ENCODE data around the gene APBB1IP.

Gene APBB1IP

GRCh38 chr10:26441491-26442214, 3.5 kb downstream of the APBB1IP start:
- no peak for DNase-seq (ENCODE audit: low read depth, low spot score)
- Histone ChIP-seq H3K27ac (ENCODE audit: low read length) (no peak overlapping the region), H3K9me3 (ENCODE audit: control insufficient read depth, insufficient read depth, low read length) (no peaks in the 10 kb centered on the region), H3K4me3 (ENCODE audit: low read length) (no peak overlapping the region), H3K27me3 (ENCODE audit: control insufficient read depth, insufficient read depth, low read length) (peaks cover 9% of the 10 kb centered on the region), H3K36me3 (ENCODE audit: control insufficient read depth, insufficient read depth, low read length) (no peaks in the 10 kb centered on the region), H3K4me1 (ENCODE audit: control insufficient read depth, insufficient read depth, low read length) (no peaks in the 10 kb centered on the region)
- WGBS (ENCODE audit: insufficient coverage, insufficient read length): no CpG with 5 or more reads among the region's 7 CpGs

- Histone ChIP-seq H3K9me3 (ENCODE audit: control insufficient read depth, insufficient read depth, low read length) (no peaks in the 10 kb centered on the region), H3K27me3 (ENCODE audit: control insufficient read depth, insufficient read depth, low read length) (no peaks in the 10 kb centered on the region), H3K4me1 (ENCODE audit: control insufficient read depth, insufficient read depth, low read length) (no peaks in the 10 kb centered on the region), H3K4me3 (ENCODE audit: low read length) (no peak overlapping the region), H3K27ac (ENCODE audit: low read length) (no peak overlapping the region), H3K36me3 (ENCODE audit: control insufficient read depth, insufficient read depth, low read length) (no peaks in the 10 kb centered on the region)
- no CpG with 5 or more reads among the region's 8 CpGs for WGBS (ENCODE audit: insufficient coverage, insufficient read length)
- no peak for DNase-seq (ENCODE audit: low read depth, low spot score)
Observed at GRCh38 chr10:26445411-26446031, 7.4 kb downstream of the APBB1IP start.

- H3K4me1 ChIP-seq (ENCODE audit: control insufficient read depth, insufficient read depth, low read length): no peaks in the 10 kb centered on the region
- no peak overlapping the region for H3K27ac ChIP-seq (ENCODE audit: low read length)
Observed at GRCh38 chr10:26446258-26446657, 8.1 kb downstream of the APBB1IP start.

GRCh38 chr10:26448292-26448691, 10.2 kb downstream of the APBB1IP start:
- Histone ChIP-seq H3K4me3 (ENCODE audit: low read length) (no peak overlapping the region), H3K4me1 (ENCODE audit: control insufficient read depth, insufficient read depth, low read length) (no peaks in the 10 kb centered on the region), H3K27ac (ENCODE audit: low read length) (no peak overlapping the region), H3K27me3 (ENCODE audit: control insufficient read depth, insufficient read depth, low read length) (no peaks in the 10 kb centered on the region), H3K36me3 (ENCODE audit: control insufficient read depth, insufficient read depth, low read length) (no peaks in the 10 kb centered on the region), H3K9me3 (ENCODE audit: control insufficient read depth, insufficient read depth, low read length) (no peaks in the 10 kb centered on the region)
- DNase-seq (ENCODE audit: low read depth, low spot score): no peak

More at GRCh38 chr10:26446258-26446657, 8.1 kb downstream of the APBB1IP start:
- DNase-seq (ENCODE audit: low read depth, low spot score): no peak
- Histone ChIP-seq H3K36me3 (ENCODE audit: control insufficient read depth, insufficient read depth, low read length) (no peaks in the 10 kb centered on the region), H3K4me3 (ENCODE audit: low read length) (no peak overlapping the region), H3K9me3 (ENCODE audit: control insufficient read depth, insufficient read depth, low read length) (no peaks in the 10 kb centered on the region), H3K27me3 (ENCODE audit: control insufficient read depth, insufficient read depth, low read length) (no peaks in the 10 kb centered on the region)
- no CpG with 5 or more reads among the region's 5 CpGs for WGBS (ENCODE audit: insufficient coverage, insufficient read length)

GRCh38 chr10:26448706-26449435, 10.7 kb downstream of the APBB1IP start:
- Histone ChIP-seq H3K9me3 (ENCODE audit: control insufficient read depth, insufficient read depth, low read length) (no peaks in the 10 kb centered on the region), H3K27me3 (ENCODE audit: control insufficient read depth, insufficient read depth, low read length) (no peaks in the 10 kb centered on the region), H3K4me3 (ENCODE audit: low read length) (no peak overlapping the region), H3K36me3 (ENCODE audit: control insufficient read depth, insufficient read depth, low read length) (no peaks in the 10 kb centered on the region), H3K4me1 (ENCODE audit: control insufficient read depth, insufficient read depth, low read length) (no peaks in the 10 kb centered on the region), H3K27ac (ENCODE audit: low read length) (no peak overlapping the region)
- no peak for DNase-seq (ENCODE audit: low read depth, low spot score)
- no CpG with 5 or more reads among the region's 8 CpGs for WGBS (ENCODE audit: insufficient coverage, insufficient read length)

- Histone ChIP-seq H3K36me3 (ENCODE audit: control insufficient read depth, insufficient read depth, low read length) (no peaks in the 10 kb centered on the region), H3K4me3 (ENCODE audit: low read length) (no peak overlapping the region), H3K27ac (ENCODE audit: low read length) (no peak overlapping the region), H3K9me3 (ENCODE audit: control insufficient read depth, insufficient read depth, low read length) (no peaks in the 10 kb centered on the region), H3K4me1 (ENCODE audit: control insufficient read depth, insufficient read depth, low read length) (no peaks in the 10 kb centered on the region), H3K27me3 (ENCODE audit: control insufficient read depth, insufficient read depth, low read length) (no peaks in the 10 kb centered on the region)
- WGBS (ENCODE audit: insufficient coverage, insufficient read length): no CpG with 5 or more reads among the region's 3 CpGs
- no peak for DNase-seq (ENCODE audit: low read depth, low spot score)
Observed at GRCh38 chr10:26449726-26450125, 11.6 kb downstream of the APBB1IP start.

- DNase-seq (ENCODE audit: low read depth, low spot score): no peak
- no peak overlapping the region for H3K4me3 ChIP-seq (ENCODE audit: low read length)
- no peaks in the 10 kb centered on the region for H3K4me1 ChIP-seq (ENCODE audit: control insufficient read depth, insufficient read depth, low read length)
- no peaks in the 10 kb centered on the region for H3K27me3 ChIP-seq (ENCODE audit: control insufficient read depth, insufficient read depth, low read length)
- H3K27ac ChIP-seq (ENCODE audit: low read length): no peak overlapping the region
- no peaks in the 10 kb centered on the region for H3K36me3 ChIP-seq (ENCODE audit: control insufficient read depth, insufficient read depth, low read length)
- no peaks in the 10 kb centered on the region for H3K9me3 ChIP-seq (ENCODE audit: control insufficient read depth, insufficient read depth, low read length)
- WGBS (ENCODE audit: insufficient coverage, insufficient read length): no CpG with 5 or more reads among the region's 4 CpGs
Observed at GRCh38 chr10:26451903-26452302, 13.8 kb downstream of the APBB1IP start.

- no CpG with 5 or more reads among the region's 2 CpGs for WGBS (ENCODE audit: insufficient coverage, insufficient read length)
- no peak overlapping the region for H3K4me3 ChIP-seq (ENCODE audit: low read length)
- H3K27ac ChIP-seq (ENCODE audit: low read length): no peak overlapping the region
- no peak for DNase-seq (ENCODE audit: low read depth, low spot score)
- no peaks in the 10 kb centered on the region for H3K4me1 ChIP-seq (ENCODE audit: control insufficient read depth, insufficient read depth, low read length)
- no peaks in the 10 kb centered on the region for H3K27me3 ChIP-seq (ENCODE audit: control insufficient read depth, insufficient read depth, low read length)
- H3K36me3 ChIP-seq (ENCODE audit: control insufficient read depth, insufficient read depth, low read length): no peaks in the 10 kb centered on the region
- H3K9me3 ChIP-seq (ENCODE audit: control insufficient read depth, insufficient read depth, low read length): no peaks in the 10 kb centered on the region
Observed at GRCh38 chr10:26453850-26454249, 15.7 kb downstream of the APBB1IP start.

- no peaks in the 10 kb centered on the region for H3K9me3 ChIP-seq (ENCODE audit: control insufficient read depth, insufficient read depth, low read length)
- H3K36me3 ChIP-seq (ENCODE audit: control insufficient read depth, insufficient read depth, low read length): no peaks in the 10 kb centered on the region
- no CpG with 5 or more reads among the region's 2 CpGs for WGBS (ENCODE audit: insufficient coverage, insufficient read length)
- no peak overlapping the region for H3K27ac ChIP-seq (ENCODE audit: low read length)
- H3K4me1 ChIP-seq (ENCODE audit: control insufficient read depth, insufficient read depth, low read length): no peaks in the 10 kb centered on the region
- H3K4me3 ChIP-seq (ENCODE audit: low read length): no peak overlapping the region
- DNase-seq (ENCODE audit: low read depth, low spot score): no peak
- no peaks in the 10 kb centered on the region for H3K27me3 ChIP-seq (ENCODE audit: control insufficient read depth, insufficient read depth, low read length)
Observed at GRCh38 chr10:26454891-26455290, 16.8 kb downstream of the APBB1IP start.

GRCh38 chr10:26455567-26456315, 17.6 kb downstream of the APBB1IP start:
- Histone ChIP-seq H3K9me3 (ENCODE audit: control insufficient read depth, insufficient read depth, low read length) (no peaks in the 10 kb centered on the region), H3K27ac (ENCODE audit: low read length) (no peak overlapping the region), H3K27me3 (ENCODE audit: control insufficient read depth, insufficient read depth, low read length) (no peaks in the 10 kb centered on the region), H3K36me3 (ENCODE audit: control insufficient read depth, insufficient read depth, low read length) (no peaks in the 10 kb centered on the region), H3K4me3 (ENCODE audit: low read length) (no peak overlapping the region), H3K4me1 (ENCODE audit: control insufficient read depth, insufficient read depth, low read length) (no peaks in the 10 kb centered on the region)
- DNase-seq (ENCODE audit: low read depth, low spot score): no peak
- 100% methylated on average over 1 of the region's 7 CpGs for WGBS (ENCODE audit: insufficient coverage, insufficient read length)

Data from iPS DF 6.9 (cell line).